Skin epidermis (tissue), 12 donors: ENCODE results near the gene ATP5MG.

ENCODE experiments used
- H3K27ac ChIP-seq, 21 experiments: fragments of 200-600 bp; sonication (generic) in 11 of 21; one replicate each; pipeline ENCODE4 v1.5.0; 2020; ENCODE audit warnings: mild to moderate bottlenecking in 3 of 21, inconsistent platforms in 2 of 21, moderate library complexity in 2 of 21
- H3K4me3 ChIP-seq, 7 experiments: fragments of 200-600 bp; sonication (generic) in 2 of 7; one replicate each; pipeline ENCODE4 v1.5.0; 2020; ENCODE audit warnings: inconsistent platforms in 2 of 7, mild to moderate bottlenecking in 2 of 7, moderate library complexity in 1 of 7

Gene ATP5MG

GRCh38 chr11:118401151-118401879 lies at the start of gene ATP5MG:
ATP5MG (plus strand) TSS chr11:118401606; CDS start chr11:118401666, 60 bp downstream.
- peak within 1 kb of the TSS; percentile 59 to 97 (median 90) for H3K27ac ChIP-seq
- H3K4me3 ChIP-seq, result peak within 1 kb of the TSS; percentile 77 to 98 (median 91)

GRCh38 chr11:118353084-118353710 lies 48.2 kb upstream of the ATP5MG start:
- Histone ChIP-seq H3K27ac (peak overlapping the region in 1 of 21 experiments; percentile 26), H3K4me3 (no peak overlapping the region)

GRCh38 chr11:118358071-118358470 lies 43.3 kb upstream of the ATP5MG start:
- Histone ChIP-seq H3K27ac (no peak overlapping the region), H3K4me3 (no peak overlapping the region)

- peak within 1 kb of the TSS in 20 of 21 experiments; percentile 8 to 88 (median 82) for H3K27ac ChIP-seq
- peak within 1 kb of the TSS; percentile 65 to 81 (median 71) for H3K4me3 ChIP-seq
These were observed 42.0 kb upstream of the ATP5MG start, which contains the start of gene UBE4A for GRCh38 chr11:118359295-118359958. UBE4A (plus strand) TSS chr11:118359600; CDS start chr11:118365081, 5,481 bp downstream.

- Histone ChIP-seq H3K27ac (no peak overlapping the region), H3K4me3 (no peak overlapping the region)
These were observed 36.3 kb upstream of the ATP5MG start for GRCh38 chr11:118364956-118365615.

GRCh38 chr11:118366287-118366686 lies 35.1 kb upstream of the ATP5MG start:
- peak overlapping the region in 2 of 21 experiments; percentile 24 to 48 for H3K27ac ChIP-seq
- no peak overlapping the region for H3K4me3 ChIP-seq

- H3K4me3 ChIP-seq, result no peak overlapping the region
- H3K27ac ChIP-seq, result no peak overlapping the region
These were observed 30.6 kb upstream of the ATP5MG start for GRCh38 chr11:118370774-118371173.

- no peak overlapping the region for H3K4me3 ChIP-seq
- no peak overlapping the region for H3K27ac ChIP-seq
These were observed 28.1 kb upstream of the ATP5MG start for GRCh38 chr11:118373263-118373662.

- no peak overlapping the region for H3K27ac ChIP-seq
These were observed 27.5 kb upstream of the ATP5MG start for GRCh38 chr11:118373871-118374270.

GRCh38 chr11:118374729-118375128 lies 26.7 kb upstream of the ATP5MG start:
- Histone ChIP-seq H3K27ac (no peak overlapping the region), H3K4me3 (no peak overlapping the region)

More at GRCh38 chr11:118373871-118374270, 27.5 kb upstream of the ATP5MG start:
- no peak overlapping the region for H3K4me3 ChIP-seq

GRCh38 chr11:118375978-118376377 lies 25.4 kb upstream of the ATP5MG start:
- Histone ChIP-seq H3K27ac (no peak overlapping the region), H3K4me3 (no peak overlapping the region)

GRCh38 chr11:118379497-118379896 lies 21.9 kb upstream of the ATP5MG start:
- Histone ChIP-seq H3K27ac (no peak overlapping the region), H3K4me3 (no peak overlapping the region)

GRCh38 chr11:118380571-118380970 lies 20.8 kb upstream of the ATP5MG start:
- no peak overlapping the region for H3K27ac ChIP-seq

GRCh38 chr11:118382954-118383353 lies 18.5 kb upstream of the ATP5MG start:
- H3K4me3 ChIP-seq, result no peak overlapping the region
- no peak overlapping the region for H3K27ac ChIP-seq

More at GRCh38 chr11:118380571-118380970, 20.8 kb upstream of the ATP5MG start:
- no peak overlapping the region for H3K4me3 ChIP-seq

- H3K27ac ChIP-seq, result no peak overlapping the region
- no peak overlapping the region for H3K4me3 ChIP-seq
These were observed 17.7 kb upstream of the ATP5MG start for GRCh38 chr11:118383657-118384056.

- H3K4me3 ChIP-seq, result no peak overlapping the region
- peak overlapping the region in 3 of 21 experiments; percentile 7 to 70 (median 20) for H3K27ac ChIP-seq
These were observed 5.3 kb upstream of the ATP5MG start for GRCh38 chr11:118396097-118396501.

GRCh38 chr11:118397448-118397847 lies 4.0 kb upstream of the ATP5MG start:
- H3K4me3 ChIP-seq, result no peak overlapping the region
- H3K27ac ChIP-seq, result peak overlapping the region in 1 of 21 experiments; percentile 70

GRCh38 chr11:118398791-118399559 lies 2.4 kb upstream of the ATP5MG start:
- H3K27ac ChIP-seq, result peak overlapping the region in 13 of 21 experiments; percentile 16 to 95 (median 41)
- H3K4me3 ChIP-seq, result no peak overlapping the region
